Astrocyte (in vitro differentiated cells and primary cell): ENCODE measurements around the gene TCEA2. TPM values are rescaled to one million over a fixed set of nuclear protein-coding genes. Genes with fewer than 3 reads are reported as not detected.

Source experiments
- DNase-seq: peaks from one replicate; pipeline ENCODE4 v3.0.0-alpha.2; 2010; ENCODE audit warnings: low read depth
- FAIRE-seq: peaks from 2 replicates; lab custom pipeline; 2011; peaks lifted over from hg19 to GRCh38; lab: Jason Lieb, UNC
- H2AFZ ChIP-seq: 2 replicates; pipeline ENCODE4 v1.6.0; 2012; ENCODE audit warnings: low read depth, low read length, inconsistent platforms
- H3K27ac ChIP-seq: 2 replicates; pipeline ENCODE4 v1.5.1; 2011; ENCODE audit warnings: low read depth, low read length, inconsistent platforms
- H3K27me3 ChIP-seq: 2 replicates; pipeline ENCODE4 v1.6.0; 2011; ENCODE audit warnings: low read length, inconsistent platforms; ENCODE audit not compliant: insufficient read depth
- H3K36me3 ChIP-seq: 2 replicates; pipeline ENCODE4 v1.5.1; 2011; ENCODE audit warnings: low read length, inconsistent platforms; ENCODE audit not compliant: insufficient read depth
- H3K4me1 ChIP-seq: 2 replicates; pipeline ENCODE4 v1.5.1; 2011; ENCODE audit warnings: low read length, inconsistent platforms; ENCODE audit not compliant: insufficient read depth
- H3K4me2 ChIP-seq: 2 replicates; pipeline ENCODE4 v1.6.0; 2012; ENCODE audit warnings: low read length, inconsistent platforms
- H3K4me3 ChIP-seq: 2 replicates; pipeline ENCODE4 v1.5.1; 2011; ENCODE audit warnings: low read depth, mild to moderate bottlenecking, low read length, inconsistent platforms; ENCODE audit not compliant: insufficient read depth
- H3K79me2 ChIP-seq: 2 replicates; pipeline ENCODE4 v1.6.0; 2012; ENCODE audit warnings: mild to moderate bottlenecking, low read length, inconsistent platforms; ENCODE audit not compliant: insufficient read depth
- H3K9ac ChIP-seq: 2 replicates; pipeline ENCODE4 v1.6.0; 2012; ENCODE audit warnings: mild to moderate bottlenecking, low read length, inconsistent platforms
- H3K9me3 ChIP-seq: 2 replicates; pipeline ENCODE4 v1.5.1; 2012; ENCODE audit warnings: low read depth, mild to moderate bottlenecking, low read length, inconsistent platforms; ENCODE audit not compliant: insufficient read depth
- H4K20me1 ChIP-seq: 2 replicates; pipeline ENCODE4 v1.6.0; 2012; ENCODE audit warnings: low read length, inconsistent platforms; ENCODE audit not compliant: insufficient read depth
- H3K27ac Mint-ChIP-seq: one replicate; pipeline ENCODE4 v1.8.0; 2021; ENCODE audit warnings: mild to moderate bottlenecking, mixed read lengths; ENCODE audit not compliant: unreplicated experiment
- H3K27me3 Mint-ChIP-seq: one replicate; pipeline ENCODE4 v1.8.0; 2021; ENCODE audit warnings: low read depth, mixed read lengths; ENCODE audit not compliant: unreplicated experiment
- H3K36me3 Mint-ChIP-seq: one replicate; pipeline ENCODE4 v1.8.0; 2021; ENCODE audit warnings: low read depth, mixed read lengths; ENCODE audit not compliant: unreplicated experiment
- H3K4me1 Mint-ChIP-seq: one replicate; pipeline ENCODE4 v1.8.0; 2021; ENCODE audit warnings: low read depth, mixed read lengths; ENCODE audit not compliant: unreplicated experiment
- H3K4me3 Mint-ChIP-seq: one replicate; pipeline ENCODE4 v1.8.0; 2021; ENCODE audit warnings: mild to moderate bottlenecking, moderate library complexity, mixed read lengths; ENCODE audit not compliant: unreplicated experiment
- H3K9me3 Mint-ChIP-seq: one replicate; pipeline ENCODE4 v1.8.0; 2021; ENCODE audit warnings: mild to moderate bottlenecking, mixed read lengths; ENCODE audit not compliant: unreplicated experiment
- CTCF ChIP-seq: IDR thresholded peaks from 2 replicates; pipeline ENCODE4 v1.5.1; 2011; ENCODE audit warnings: low read depth, mild to moderate bottlenecking, inconsistent platforms, low read length, moderate library complexity; ENCODE audit not compliant: insufficient read depth
- EZH2 ChIP-seq: IDR thresholded peaks from 2 replicates; pipeline ENCODE4 v1.6.1; 2012; ENCODE audit warnings: mild to moderate bottlenecking, low read length, inconsistent platforms; ENCODE audit not compliant: insufficient read depth
- total RNA-seq: library from RNA; stranded (reverse); gene quantifications from 2 replicates; pipeline ENCODE4 v1.2.1, GENCODE V29; 2021

TCEA2 gene
- total RNA-seq, 1 donor from 2014 or later = 53.1 TPM

GRCh38 chr20:64052987-64053840 is 9.8 kb upstream of the TCEA2 start:
- Histone ChIP-seq H3K27ac (no peak overlapping the region), H4K20me1 (peaks cover 9% of the 10 kb centered on the region), H3K4me3 (no peak overlapping the region), H3K79me2 (no peaks in the 10 kb centered on the region), H3K36me3 (no peaks in the 10 kb centered on the region), H3K4me1 (peaks cover 7% of the 10 kb centered on the region), H3K9ac (no peak overlapping the region), H3K4me2 (no peak overlapping the region), H3K27me3 (peaks cover 22% of the 10 kb centered on the region), H2AFZ (peak overlapping the region; percentile 18), H3K9me3 (no peaks in the 10 kb centered on the region)
- Mint-ChIP-seq H3K4me1 (peaks cover 6% of the 10 kb centered on the region), H3K27ac (no peak overlapping the region), H3K4me3 (peak overlapping the region; percentile 20), H3K9me3 (no peaks in the 10 kb centered on the region), H3K27me3 (peaks cover 20% of the 10 kb centered on the region), H3K36me3 (no peaks in the 10 kb centered on the region)
- FAIRE-seq = no peak
- DNase-seq = no peak
- TF ChIP-seq EZH2 (no peak), CTCF (no peak)

GRCh38 chr20:64053841-64054661 is 8.9 kb upstream of the TCEA2 start:
- Histone ChIP-seq H3K79me2 (no peaks in the 10 kb centered on the region), H2AFZ (peak overlapping the region; percentile 18), H3K4me2 (no peak overlapping the region), H3K27me3 (peaks cover 18% of the 10 kb centered on the region), H3K9ac (no peak overlapping the region), H3K9me3 (no peaks in the 10 kb centered on the region), H4K20me1 (peaks cover 9% of the 10 kb centered on the region), H3K4me1 (peaks cover 11% of the 10 kb centered on the region), H3K27ac (no peak overlapping the region), H3K36me3 (no peaks in the 10 kb centered on the region), H3K4me3 (no peak overlapping the region)
- Mint-ChIP-seq H3K27ac (no peak overlapping the region), H3K36me3 (no peaks in the 10 kb centered on the region), H3K4me3 (no peak overlapping the region), H3K4me1 (peaks cover 6% of the 10 kb centered on the region), H3K27me3 (peaks cover 20% of the 10 kb centered on the region), H3K9me3 (no peaks in the 10 kb centered on the region)
- TF ChIP-seq CTCF (no peak), EZH2 (no peak)
- FAIRE-seq (no peak), DNase-seq (no peak)
